ENCODE measurements around the gene TPH2. TPM values are rescaled to one million over a fixed set of nuclear protein-coding genes. Genes with fewer than 3 reads are reported as not detected.

Gene TPH2
- total RNA-seq, 1 experiment from 2014 or later, result 0.11 TPM

DNA sequence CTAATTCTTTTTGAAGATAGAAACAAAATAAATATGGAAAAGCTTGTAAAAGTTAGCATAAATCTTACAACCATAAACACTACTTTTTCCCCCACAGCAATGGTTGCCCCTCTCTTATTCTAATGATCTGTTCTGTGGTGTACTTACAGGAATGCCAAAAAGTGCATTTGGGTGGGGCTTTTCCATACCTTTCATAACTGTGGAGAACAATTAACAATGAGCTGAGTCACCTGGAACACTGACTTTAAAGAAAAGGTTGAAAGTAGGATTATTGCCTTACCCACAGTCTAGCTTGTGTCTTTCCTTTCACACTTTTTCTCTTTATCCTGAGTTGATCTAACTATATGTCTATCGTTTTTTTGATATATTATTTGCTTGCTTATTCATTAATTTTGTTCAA lies 86.9 kb downstream of the TPH2 start:
- Histone ChIP-seq H3K4me3 (no peak overlapping the region), H3K4me1 (replicated peaks) (no peaks in the 10 kb centered on the region), H3K27ac (no peak overlapping the region), H3K9me3 (replicated peaks) (no peaks in the 10 kb centered on the region), H3K36me3 (no peaks in the 10 kb centered on the region), H3K27me3 (replicated peaks) (no peaks in the 10 kb centered on the region)
- no peak for DNase-seq (ENCODE audit: low read depth in 1 of 2, low spot score in 2 of 2)

GRCh38 chr12:72028966-72029365 lies 90.3 kb downstream of the TPH2 start:
- Histone ChIP-seq H3K4me3 (no peak overlapping the region), H3K27me3 (replicated peaks) (peaks cover 3% of the 10 kb centered on the region; the same call in 1 of the 2 replicates), H3K36me3 (no peaks in the 10 kb centered on the region), H3K4me1 (replicated peaks) (no peaks in the 10 kb centered on the region), H3K27ac (no peak overlapping the region), H3K9me3 (replicated peaks) (no peaks in the 10 kb centered on the region)
- no peak for DNase-seq (ENCODE audit: low read depth in 1 of 2, low spot score in 2 of 2)

DNA sequence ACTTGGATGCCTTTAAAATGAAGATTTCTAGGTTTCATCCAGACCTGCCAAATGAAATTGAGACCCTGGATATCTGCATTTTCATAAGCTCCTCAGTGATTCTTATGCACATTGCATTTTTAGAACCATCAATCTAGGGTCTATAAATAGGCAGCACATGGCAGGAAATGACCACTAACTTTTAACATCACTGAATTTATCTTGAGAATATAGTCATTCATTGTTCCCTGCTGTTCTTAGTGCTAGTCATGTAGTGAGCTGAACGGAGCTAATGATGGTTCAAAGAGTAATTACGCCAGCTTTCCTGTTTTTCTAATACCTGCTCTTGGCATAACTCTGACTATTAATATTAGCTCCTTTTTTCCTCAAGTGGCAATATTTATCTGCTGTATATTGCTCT lies 91.6 kb downstream of the TPH2 start:
- no peaks in the 10 kb centered on the region for H3K9me3 ChIP-seq (replicated peaks)
- no peaks in the 10 kb centered on the region for H3K4me1 ChIP-seq (replicated peaks)
- no peak overlapping the region for H3K4me3 ChIP-seq
- no peak overlapping the region for H3K27ac ChIP-seq
- peaks cover 3% of the 10 kb centered on the region; the same call in 1 of the 2 replicates for H3K27me3 ChIP-seq (replicated peaks)
- DNase-seq (ENCODE audit: low read depth in 1 of 2, low spot score in 2 of 2), result no peak
- no peaks in the 10 kb centered on the region for H3K36me3 ChIP-seq

- no peaks in the 10 kb centered on the region for H3K9me3 ChIP-seq (replicated peaks)
- H3K4me1 ChIP-seq (replicated peaks), result no peaks in the 10 kb centered on the region
- DNase-seq (ENCODE audit: low read depth in 1 of 2, low spot score in 2 of 2), result no peak
- H3K4me3 ChIP-seq, result no peak overlapping the region
- no peak overlapping the region for H3K27ac ChIP-seq
- peaks cover 3% of the 10 kb centered on the region; the same call in 1 of the 2 replicates for H3K27me3 ChIP-seq (replicated peaks)
- H3K36me3 ChIP-seq, result no peaks in the 10 kb centered on the region
These were observed 92.4 kb downstream of the TPH2 start for GRCh38 chr12:72031066-72031465.

GRCh38 chr12:72033991-72034390 lies 95.3 kb downstream of the TPH2 start:
- Histone ChIP-seq H3K9me3 (replicated peaks) (no peaks in the 10 kb centered on the region), H3K36me3 (no peaks in the 10 kb centered on the region), H3K27ac (no peak overlapping the region), H3K27me3 (replicated peaks) (peaks cover 3% of the 10 kb centered on the region; the same call in 1 of the 2 replicates), H3K4me3 (no peak overlapping the region), H3K4me1 (replicated peaks) (no peaks in the 10 kb centered on the region)
- no peak for DNase-seq (ENCODE audit: low read depth in 1 of 2, low spot score in 2 of 2)

- H3K27me3 ChIP-seq (replicated peaks), result peaks cover 3% of the 10 kb centered on the region; the same call in 1 of the 2 replicates
- no peak overlapping the region for H3K4me3 ChIP-seq
- no peaks in the 10 kb centered on the region for H3K4me1 ChIP-seq (replicated peaks)
- no peak overlapping the region for H3K27ac ChIP-seq
- H3K9me3 ChIP-seq (replicated peaks), result 0 out of 2 replicates have a peak, but pooled peaks cover 3% of the 10 kb centered on the region
- H3K36me3 ChIP-seq, result no peaks in the 10 kb centered on the region
- no peak for DNase-seq (ENCODE audit: low read depth in 1 of 2, low spot score in 2 of 2)
These were observed 97.0 kb downstream of the TPH2 start for GRCh38 chr12:72035625-72036024.

- no peak overlapping the region for H3K27ac ChIP-seq
- H3K27me3 ChIP-seq (replicated peaks), result peaks cover 3% of the 10 kb centered on the region; the same call in 1 of the 2 replicates
- 0 out of 2 replicates have a peak, but pooled peaks cover 3% of the 10 kb centered on the region for H3K9me3 ChIP-seq (replicated peaks)
- no peaks in the 10 kb centered on the region for H3K4me1 ChIP-seq (replicated peaks)
- DNase-seq (ENCODE audit: low read depth in 1 of 2, low spot score in 2 of 2), result no peak
- H3K36me3 ChIP-seq, result no peaks in the 10 kb centered on the region
- H3K4me3 ChIP-seq, result no peak overlapping the region
These were observed 97.7 kb downstream of the TPH2 start for GRCh38 chr12:72036393-72036792.

- Histone ChIP-seq H3K27me3 (replicated peaks) (peaks cover 3% of the 10 kb centered on the region; the same call in 1 of the 2 replicates), H3K4me3 (no peak overlapping the region), H3K27ac (no peak overlapping the region), H3K4me1 (replicated peaks) (no peaks in the 10 kb centered on the region), H3K36me3 (no peaks in the 10 kb centered on the region), H3K9me3 (replicated peaks) (0 out of 2 replicates have a peak, but pooled peaks cover 3% of the 10 kb centered on the region)
- DNase-seq (ENCODE audit: low read depth in 1 of 2, low spot score in 2 of 2), result no peak
These were observed 98.6 kb downstream of the TPH2 start for GRCh38 chr12:72037006-72037795.

GRCh38 chr12:72041811-72042210 lies 103.2 kb downstream of the TPH2 start:
- Histone ChIP-seq H3K9me3 (replicated peaks) (0 out of 2 replicates have a peak, but pooled peaks cover 3% of the 10 kb centered on the region), H3K4me1 (replicated peaks) (no peaks in the 10 kb centered on the region), H3K27ac (no peak overlapping the region), H3K27me3 (replicated peaks) (no peaks in the 10 kb centered on the region), H3K4me3 (no peak overlapping the region), H3K36me3 (no peaks in the 10 kb centered on the region)
- no peak for DNase-seq (ENCODE audit: low read depth in 1 of 2, low spot score in 2 of 2)

DNA sequence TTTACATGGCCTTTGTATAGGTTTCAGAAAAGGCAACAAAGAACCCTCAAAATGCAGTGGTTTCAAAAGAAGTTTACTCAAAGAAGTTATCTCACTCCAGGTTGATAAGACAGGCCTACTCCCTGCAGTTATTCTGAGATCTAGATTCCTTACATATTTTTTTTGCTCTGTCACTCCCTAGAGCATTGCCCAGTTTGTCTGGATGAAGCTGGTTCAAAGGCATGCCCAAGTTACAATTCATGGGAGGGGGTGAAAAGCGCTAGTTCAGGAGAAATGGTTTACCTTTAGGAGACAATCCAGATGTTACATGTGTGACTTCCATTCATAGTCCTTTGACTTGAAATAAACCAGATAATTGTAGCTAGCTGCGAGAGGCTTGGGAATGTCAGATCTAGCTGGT lies 115.0 kb downstream of the TPH2 start:
- Histone ChIP-seq H3K4me3 (no peak overlapping the region), H3K36me3 (no peaks in the 10 kb centered on the region), H3K27me3 (replicated peaks) (no peaks in the 10 kb centered on the region; the same call in 1 of the 2 replicates), H3K27ac (no peak overlapping the region), H3K9me3 (replicated peaks) (no peaks in the 10 kb centered on the region), H3K4me1 (replicated peaks) (no peaks in the 10 kb centered on the region)
- no peak for DNase-seq (ENCODE audit: low read depth in 1 of 2, low spot score in 2 of 2)

DNA sequence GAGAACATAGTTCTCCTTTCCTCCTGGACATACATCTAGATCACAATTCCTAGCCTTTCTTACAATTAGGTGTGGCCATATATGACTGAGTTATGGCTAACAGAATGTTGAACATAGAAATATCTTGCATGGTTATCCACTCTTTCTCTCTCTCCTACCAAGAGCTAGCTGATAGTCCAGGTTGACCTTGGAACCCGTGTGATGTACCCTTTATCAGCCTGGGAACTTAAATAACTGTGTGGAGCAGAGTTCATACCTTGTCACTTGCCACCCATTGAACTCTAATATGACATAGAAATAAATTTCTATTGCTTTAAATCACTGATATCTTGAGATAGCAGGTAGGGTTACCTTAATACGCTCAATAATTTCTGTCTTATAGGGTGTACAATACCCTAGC lies 115.9 kb downstream of the TPH2 start:
- Histone ChIP-seq H3K27me3 (replicated peaks) (no peaks in the 10 kb centered on the region; the same call in 1 of the 2 replicates), H3K4me3 (no peak overlapping the region), H3K9me3 (replicated peaks) (no peaks in the 10 kb centered on the region), H3K4me1 (replicated peaks) (no peaks in the 10 kb centered on the region), H3K27ac (no peak overlapping the region), H3K36me3 (no peaks in the 10 kb centered on the region)
- DNase-seq (ENCODE audit: low read depth in 1 of 2, low spot score in 2 of 2), result no peak

GRCh38 chr12:72057330-72057914 lies 118.8 kb downstream of the TPH2 start:
- no peaks in the 10 kb centered on the region for H3K27me3 ChIP-seq (replicated peaks)
- DNase-seq (ENCODE audit: low read depth in 1 of 2, low spot score in 2 of 2), result no peak
- no peaks in the 10 kb centered on the region for H3K9me3 ChIP-seq (replicated peaks)
- no peak overlapping the region for H3K27ac ChIP-seq
- no peaks in the 10 kb centered on the region for H3K36me3 ChIP-seq
- no peak overlapping the region for H3K4me3 ChIP-seq
- no peaks in the 10 kb centered on the region for H3K4me1 ChIP-seq (replicated peaks)

DNA sequence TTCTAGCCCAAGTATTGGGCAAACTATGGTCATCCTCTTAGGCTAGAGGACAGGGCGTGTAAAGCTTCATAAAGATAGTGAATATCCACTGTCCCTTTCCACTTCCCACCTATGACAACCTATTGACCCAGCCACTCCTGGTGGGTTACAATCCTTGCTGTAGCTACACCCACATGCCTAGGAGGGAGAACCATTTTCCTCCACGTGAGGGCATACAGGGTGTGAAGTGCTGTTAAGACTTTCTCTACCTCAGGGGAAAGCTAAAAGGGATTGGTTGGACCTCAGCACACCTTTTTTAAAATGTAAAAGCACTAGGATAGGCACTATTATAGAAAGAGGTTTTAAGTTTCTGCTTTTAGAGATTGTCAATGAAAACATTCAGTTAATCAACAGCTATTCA lies 124.4 kb downstream of the TPH2 start:
- no peaks in the 10 kb centered on the region for H3K4me1 ChIP-seq (replicated peaks)
- no peak overlapping the region for H3K4me3 ChIP-seq
- no peaks in the 10 kb centered on the region for H3K36me3 ChIP-seq
- no peaks in the 10 kb centered on the region for H3K27me3 ChIP-seq (replicated peaks)
- H3K27ac ChIP-seq, result no peak overlapping the region
- no peak for DNase-seq (ENCODE audit: low read depth in 1 of 2, low spot score in 2 of 2)
- no peaks in the 10 kb centered on the region for H3K9me3 ChIP-seq (replicated peaks)

GRCh38 chr12:72071030-72071429 lies 132.4 kb downstream of the TPH2 start:
- H3K27me3 ChIP-seq (replicated peaks), result no peaks in the 10 kb centered on the region
- no peak overlapping the region for H3K4me3 ChIP-seq
- H3K4me1 ChIP-seq (replicated peaks), result no peaks in the 10 kb centered on the region
- H3K9me3 ChIP-seq (replicated peaks), result no peaks in the 10 kb centered on the region
- DNase-seq (ENCODE audit: low read depth in 1 of 2, low spot score in 2 of 2), result no peak
- no peaks in the 10 kb centered on the region for H3K36me3 ChIP-seq
- no peak overlapping the region for H3K27ac ChIP-seq

All from SJSA1 (cell line).